Esophagus squamous epithelium (tissue), 5 donors: ENCODE results near the gene INSR. TPM values are rescaled to one million over a fixed set of nuclear protein-coding genes. Genes with fewer than 3 reads are reported as not detected.

Source experiments
- DNase-seq: peaks from one replicate; lab custom pipeline; 2025; lab: John Stamatoyannopoulos, UW
- H3K27ac ChIP-seq, 4 donors: fragments of 200-600 bp; sonication (generic); one replicate each; pipeline ENCODE4 v1.5.1; 2016 to 2019; ENCODE audit warnings: mild to moderate bottlenecking in 1 of 4
- H3K27me3 ChIP-seq, 4 donors: fragments of 200-600 bp; sonication (generic); 1 replicate in 3 of 4; 2 replicates in 1 of 4; pipeline versions ENCODE4 v1.5.1 to v1.6.0; 2017 to 2021; ENCODE audit warnings: antibody characterized with exemption in 1 of 4
- H3K36me3 ChIP-seq, 3 donors: fragments of 200-600 bp; sonication (generic); one replicate each; pipeline ENCODE4 v1.5.1; 2016 to 2019
- H3K4me1 ChIP-seq, 3 donors: fragments of 200-600 bp; sonication (generic); one replicate each; pipeline ENCODE4 v1.5.1; 2017 to 2019
- H3K4me3 ChIP-seq, 4 donors: fragments of 200-600 bp; sonication (generic); 1 replicate in 3 of 4; 2 replicates in 1 of 4; pipeline ENCODE4 v1.5.1; 2016 to 2019; ENCODE audit warnings: mild to moderate bottlenecking in 2 of 4, moderate library complexity in 1 of 4
- H3K9me3 ChIP-seq, 3 donors: fragments of 200-600 bp; sonication (generic); one replicate each; pipeline ENCODE4 v1.5.1; 2016 to 2019
- CTCF ChIP-seq, 6 experiments: fragments of 450-650 bp in 4 of 6; fragments of 200-600 bp in 2 of 6; sonication (generic) in 2 of 6; IDR thresholded peaks; one replicate each; pipeline ENCODE4 v1.5.1; 2016 to 2019; ENCODE audit warnings: antibody characterized with exemption in 6 of 6, mild to moderate bottlenecking in 4 of 6, moderate library complexity in 4 of 6
- POLR2A ChIP-seq, 4 donors: fragments of 450-650 bp; IDR thresholded peaks; one replicate each; pipeline ENCODE4 v1.6.1; 2017; ENCODE audit warnings: antibody characterized with exemption in 4 of 4, mild to moderate bottlenecking in 4 of 4, moderate library complexity in 3 of 4
- WGBS, 2 donors: methylation state at CpG; one replicate each; pipeline ENCODE4 v1.1.5; 2018; 5-methylcytosine and 5-hydroxymethylcytosine counted together
- intact Hi-C: fragments of 100-400 bp; cut with DNase I; formaldehyde crosslinking; loops from one replicate; pipeline ENCODE4 v1.15.0; 2022
- total RNA-seq, 4 donors: library from RNA; depleted of rRNA; stranded (reverse); fragments of >200 nt; gene quantifications; one replicate each; pipeline ENCODE4 v1.1.0, GENCODE V29; 2016
- donor health status: DM: yes; HTN: yes; CAD: no.

Gene INSR
- total RNA-seq, 4 donors from 2014 or later, result 4.9 to 33.4 (median 10.8) TPM

DNA sequence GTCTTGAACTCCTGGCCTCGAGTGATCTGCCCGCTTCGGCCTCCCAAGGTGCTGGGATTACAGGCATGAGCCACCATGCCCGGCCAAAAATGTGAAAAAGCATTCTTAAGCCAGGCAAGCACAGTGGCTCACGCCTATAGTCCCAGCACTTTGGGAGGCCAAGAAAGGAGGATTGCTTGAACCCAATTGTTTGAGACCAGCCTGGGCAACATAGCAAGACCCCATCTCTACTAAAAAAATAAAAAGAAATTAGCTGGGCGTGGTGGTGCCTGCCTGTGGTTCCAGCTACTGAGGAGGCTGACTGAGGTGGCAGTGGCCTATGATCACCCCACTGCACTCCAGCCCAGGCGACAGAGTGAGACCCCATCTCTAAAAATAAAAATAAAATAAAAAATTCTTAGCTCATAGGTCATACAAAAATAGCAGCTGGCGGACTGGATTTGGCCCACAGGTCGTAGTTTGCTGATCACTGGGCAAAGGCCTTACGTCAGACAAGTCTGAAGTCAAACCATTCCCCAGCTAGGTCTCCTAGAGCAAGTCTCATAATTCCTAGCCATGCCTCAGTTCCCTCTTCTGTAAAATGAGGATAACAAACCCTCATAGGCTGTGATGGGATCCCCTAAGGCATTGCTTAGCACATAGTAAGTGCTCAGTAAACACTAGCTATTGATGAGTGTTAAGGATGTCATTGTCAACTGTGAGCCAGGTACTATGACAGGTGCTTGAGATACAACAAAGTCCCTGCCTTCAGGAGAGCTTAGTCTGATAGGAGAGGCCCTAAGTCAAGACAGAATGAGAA, 36.0 kb downstream of the INSR start:
- TF ChIP-seq POLR2A (IDR thresholded peaks at IDR 0.05), result no peak
- no peak for TF ChIP-seq CTCF (IDR thresholded peaks at IDR 0.05)
- Histone ChIP-seq H3K9me3 (no peaks in the 10 kb centered on the region), H3K36me3 (no peaks in the 10 kb centered on the region), H3K4me3 (no peak overlapping the region), H3K27ac (no peak overlapping the region), H3K4me1 (peaks cover 0 to 28% (median 0%) of the 10 kb centered on the region in 3 donors), H3K27me3 (no peaks in the 10 kb centered on the region)
- intact Hi-C loops, result no loop called here
- WGBS, 2 donors, result 90 to 92% methylated on average over 10 of the region's 10 CpGs
- DNase-seq, result no peak

DNA sequence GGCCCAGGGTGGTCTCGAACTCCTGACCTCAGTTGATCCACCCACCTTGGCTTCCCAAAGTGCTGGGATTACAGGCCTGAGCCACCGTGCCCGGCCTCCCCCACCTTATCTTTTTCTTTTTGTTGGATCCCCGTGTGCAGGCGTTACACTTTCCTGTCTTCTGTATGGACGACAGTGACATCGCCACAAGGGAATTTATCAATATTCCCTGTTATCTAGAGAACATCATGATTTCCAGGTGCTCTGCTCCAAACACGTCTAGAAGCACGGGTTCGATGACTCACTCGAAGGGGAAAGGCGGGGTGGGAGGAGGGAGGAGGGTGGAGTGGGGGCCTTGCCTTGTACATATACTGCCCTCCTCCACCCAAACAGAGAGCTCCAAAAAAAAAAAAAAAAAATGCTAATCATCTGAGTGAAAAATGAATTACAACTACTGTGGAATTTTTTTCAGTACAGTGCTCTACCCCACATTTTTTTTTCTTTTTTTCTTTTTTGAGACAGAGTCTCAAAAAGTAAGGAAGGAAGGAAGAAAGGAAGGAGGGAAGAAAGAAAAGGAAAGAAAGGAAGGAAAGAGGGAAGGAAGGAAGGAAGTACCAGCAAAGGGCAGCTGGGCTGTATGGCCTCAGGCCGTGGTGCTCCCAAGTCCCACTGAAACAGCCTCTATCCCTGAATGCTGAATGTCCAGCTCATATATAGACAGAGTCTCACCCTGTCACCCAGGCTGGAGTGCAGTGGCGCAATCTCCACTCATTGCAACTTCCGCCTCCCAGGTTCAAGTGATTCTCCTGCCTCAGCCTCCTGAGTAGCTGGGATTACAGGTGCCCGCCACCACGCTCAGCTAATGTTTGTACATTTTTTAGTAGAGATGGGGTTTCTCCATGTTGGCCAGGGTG, 36.8 kb downstream of the INSR start:
- H3K9me3 ChIP-seq, result no peaks in the 10 kb centered on the region
- TF ChIP-seq CTCF (IDR thresholded peaks at IDR 0.05) (no peak), POLR2A (IDR thresholded peaks at IDR 0.05) (no peak)
- 50 to 67% methylated on average over 13 to 17 of the region's 17 CpGs for WGBS, 2 donors
- no peak overlapping the region for H3K27ac ChIP-seq
- intact Hi-C loops, result no loop called here
- no peak for DNase-seq
- peaks cover 0 to 27% (median 0%) of the 10 kb centered on the region in 3 donors for H3K4me1 ChIP-seq
- no peaks in the 10 kb centered on the region for H3K36me3 ChIP-seq
- H3K4me3 ChIP-seq, result no peak overlapping the region
- no peaks in the 10 kb centered on the region for H3K27me3 ChIP-seq

- TF ChIP-seq CTCF (IDR thresholded peaks at IDR 0.05), result no peak
- TF ChIP-seq POLR2A (IDR thresholded peaks at IDR 0.05), result no peak
- Histone ChIP-seq H3K27ac (no peak overlapping the region), H3K4me1 (peaks cover 0 to 17% (median 0%) of the 10 kb centered on the region in 3 donors), H3K9me3 (no peaks in the 10 kb centered on the region), H3K36me3 (no peaks in the 10 kb centered on the region), H3K4me3 (no peak overlapping the region), H3K27me3 (no peaks in the 10 kb centered on the region)
- WGBS, 2 donors, result 82 to 90% methylated on average over 6 of the region's 6 CpGs
- intact Hi-C loops, result no loop called here
- DNase-seq, result no peak
Measured at GRCh38 chr19:7255631-7256030, 38.6 kb downstream of the INSR start.

DNA sequence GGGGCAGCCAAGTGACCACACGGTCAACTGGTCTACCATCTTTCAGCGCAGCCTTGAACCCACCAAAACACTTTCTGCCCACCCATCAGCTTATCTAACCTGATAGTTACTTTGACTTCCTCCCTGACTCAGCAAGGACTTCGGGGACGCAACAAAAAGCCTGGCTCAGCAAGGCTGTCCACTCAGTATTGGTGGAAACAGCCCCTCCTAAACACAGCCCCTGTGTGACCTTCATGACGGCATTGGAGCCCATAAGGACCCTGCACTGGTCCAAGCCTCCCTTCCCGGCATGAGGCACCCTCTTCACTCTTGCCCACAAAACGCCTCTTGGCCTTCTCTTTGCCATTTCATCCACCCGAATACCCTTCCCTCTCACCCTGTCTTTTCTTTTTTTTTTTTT, 39.1 kb downstream of the INSR start:
- TF ChIP-seq POLR2A (IDR thresholded peaks at IDR 0.05) (no peak), CTCF (IDR thresholded peaks at IDR 0.05) (no peak)
- H3K27ac ChIP-seq, result no peak overlapping the region
- 89% methylated on average over 8 of the region's 8 CpGs for WGBS, 2 donors
- peaks cover 0 to 14% (median 0%) of the 10 kb centered on the region in 3 donors for H3K4me1 ChIP-seq
- H3K9me3 ChIP-seq, result no peaks in the 10 kb centered on the region
- H3K27me3 ChIP-seq, result no peaks in the 10 kb centered on the region
- intact Hi-C loops, result no loop called here
- H3K4me3 ChIP-seq, result no peak overlapping the region
- no peaks in the 10 kb centered on the region for H3K36me3 ChIP-seq
- DNase-seq, result no peak

- no peaks in the 10 kb centered on the region for H3K27me3 ChIP-seq
- H3K36me3 ChIP-seq, result no peaks in the 10 kb centered on the region
- peaks cover 0 to 11% (median 0%) of the 10 kb centered on the region in 3 donors for H3K4me1 ChIP-seq
- H3K9me3 ChIP-seq, result no peaks in the 10 kb centered on the region
- no peak overlapping the region for H3K4me3 ChIP-seq
- no peak overlapping the region for H3K27ac ChIP-seq
- TF ChIP-seq POLR2A (IDR thresholded peaks at IDR 0.05) (no peak), CTCF (IDR thresholded peaks at IDR 0.05) (no peak)
- DNase-seq, result no peak
- intact Hi-C loops, result no loop called here
- 77 to 79% methylated on average over 10 to 11 of the region's 11 CpGs for WGBS, 2 donors
Measured at GRCh38 chr19:7254590-7254989, 39.6 kb downstream of the INSR start.
